EL (cell line): ENCODE measurements around the gene OSGEPL1.
"Not testable (repeated sequence)": the region's sequence is repeated elsewhere in the genome, so short reads cannot be mapped to it uniquely, and the experiment has no call there.

Experiments used
- DNase-seq: peaks from one replicate; pipeline ENCODE4 v3.0.0-alpha.2; 2016

Gene OSGEPL1

DNA sequence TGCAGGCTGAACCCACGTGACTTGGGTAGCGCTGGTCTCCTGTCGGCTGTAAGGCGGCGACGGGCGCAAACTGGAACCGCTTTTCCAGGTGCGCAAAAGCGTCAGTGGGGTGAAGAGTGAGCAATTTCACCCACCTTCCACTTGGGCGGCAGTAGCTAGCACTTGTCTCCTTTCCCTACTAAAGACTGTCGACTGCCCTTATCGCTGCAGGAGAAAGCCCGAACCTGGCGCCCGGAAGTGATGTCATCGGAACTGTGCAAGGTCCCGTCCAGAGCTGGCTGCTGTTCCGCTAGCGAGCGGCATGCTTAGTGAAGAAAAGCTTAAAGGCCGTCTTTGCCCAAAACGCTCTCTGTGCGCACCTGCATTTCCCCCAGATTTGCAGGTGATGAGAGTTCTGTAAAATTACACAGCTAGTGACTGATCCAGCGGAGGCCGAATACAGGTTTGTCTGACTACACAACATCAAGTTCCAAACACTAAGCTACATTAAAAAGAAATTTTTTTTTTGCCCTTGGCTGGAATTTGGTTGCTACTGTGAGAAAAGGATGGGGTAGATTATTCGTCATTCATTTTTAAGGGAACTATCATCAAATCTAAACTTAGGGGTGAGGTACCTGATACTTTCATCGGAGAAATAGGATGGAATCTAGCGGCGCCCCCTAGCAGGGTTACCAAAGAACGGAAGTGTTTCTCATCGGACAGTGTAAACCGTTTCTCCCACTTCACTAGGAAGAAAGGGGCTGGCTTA is at the start of gene OSGEPL1:
OSGEPL1 (minus strand) TSS at position 242 of the 748 bp plus-strand sequence. CDS start 1,152 bp downstream, outside the sequence.
- DNase-seq = peak; percentile 91

DNA sequence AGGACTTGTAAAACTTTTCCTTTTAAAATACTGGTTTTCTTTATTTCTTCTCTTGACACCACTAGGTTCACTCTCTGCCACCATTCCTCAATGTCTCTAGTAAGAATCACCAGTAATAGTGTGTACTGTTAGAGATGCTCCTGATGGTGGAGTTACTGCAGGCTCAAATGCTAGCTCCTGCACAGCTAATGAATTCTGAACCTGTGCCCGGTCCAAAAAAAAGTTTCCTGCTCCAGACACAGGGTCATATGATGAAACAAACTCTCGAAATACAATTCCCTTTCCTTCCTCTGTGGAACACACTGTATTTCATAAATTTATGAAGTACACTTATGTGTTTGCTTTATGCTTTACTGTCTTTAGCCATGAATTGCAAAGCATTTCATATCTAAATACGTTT is 40.8 kb upstream of the OSGEPL1 start:
- no peak for DNase-seq

DNA sequence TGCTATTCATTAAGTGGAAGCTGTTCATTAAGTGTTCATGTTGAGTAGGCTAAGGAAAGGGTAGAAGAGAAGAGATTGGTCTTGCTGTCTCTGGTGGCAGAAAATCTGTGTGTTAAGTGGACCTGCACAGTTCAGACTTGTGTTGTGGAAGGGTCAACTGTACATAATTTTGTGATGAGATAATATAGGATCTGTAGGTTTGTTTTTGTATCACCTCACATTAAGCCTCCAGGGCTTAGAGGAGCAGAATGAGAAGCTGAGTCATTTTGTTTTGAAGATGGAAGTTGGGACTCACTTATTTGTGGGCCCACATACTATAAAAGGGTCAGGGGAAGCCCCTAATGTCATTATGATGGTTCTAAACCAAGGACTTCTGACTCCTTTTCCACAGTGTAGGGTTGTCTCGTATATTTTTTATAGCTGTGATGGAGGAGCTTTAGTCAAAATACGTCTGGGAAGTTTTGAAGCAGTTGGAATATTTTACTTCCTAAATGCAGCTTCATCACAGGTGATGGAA is 39.9 kb upstream of the OSGEPL1 start:
- peak; percentile 67 for DNase-seq

GRCh38 chr2:189799531-189799930 is 36.9 kb upstream of the OSGEPL1 start:
- peak; percentile 83 for DNase-seq

DNA sequence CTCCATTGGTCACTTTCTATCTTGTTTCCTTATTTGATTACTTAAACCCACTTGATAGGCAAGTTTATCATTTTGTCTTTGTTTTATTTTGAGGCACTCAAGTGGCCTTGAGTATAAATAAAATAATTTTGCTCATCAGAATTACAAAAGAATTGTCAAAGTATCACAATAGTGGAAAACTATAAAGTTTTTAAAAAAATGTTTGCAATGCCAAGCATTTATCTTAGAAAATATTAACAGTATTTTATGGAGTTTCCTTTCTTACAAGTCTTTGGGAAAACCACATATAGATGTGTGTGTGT is 36.4 kb upstream of the OSGEPL1 start:
- no peak for DNase-seq

GRCh38 chr2:189798312-189799029 is 35.9 kb upstream of the OSGEPL1 start:
- peak; percentile 63 for DNase-seq

DNA sequence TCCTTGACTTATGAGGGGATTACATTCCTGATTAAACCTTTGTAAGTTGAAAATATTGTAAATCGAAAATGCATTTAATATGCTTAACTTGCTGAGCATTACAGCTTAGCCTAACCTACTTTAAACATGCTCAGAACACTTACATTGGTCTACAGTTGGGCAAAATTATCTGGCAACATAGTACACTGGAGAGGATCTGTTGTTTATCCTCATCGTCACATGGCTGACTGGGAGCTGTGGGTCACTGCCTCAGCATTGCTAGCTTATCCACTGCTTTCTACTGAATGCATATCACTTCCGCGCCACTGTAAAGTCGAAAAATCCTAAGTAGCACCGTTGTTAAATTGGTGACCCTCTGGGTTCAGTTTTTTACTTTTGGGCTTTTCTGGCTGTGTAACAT is 35.3 kb upstream of the OSGEPL1 start:
- DNase-seq = no peak

DNA sequence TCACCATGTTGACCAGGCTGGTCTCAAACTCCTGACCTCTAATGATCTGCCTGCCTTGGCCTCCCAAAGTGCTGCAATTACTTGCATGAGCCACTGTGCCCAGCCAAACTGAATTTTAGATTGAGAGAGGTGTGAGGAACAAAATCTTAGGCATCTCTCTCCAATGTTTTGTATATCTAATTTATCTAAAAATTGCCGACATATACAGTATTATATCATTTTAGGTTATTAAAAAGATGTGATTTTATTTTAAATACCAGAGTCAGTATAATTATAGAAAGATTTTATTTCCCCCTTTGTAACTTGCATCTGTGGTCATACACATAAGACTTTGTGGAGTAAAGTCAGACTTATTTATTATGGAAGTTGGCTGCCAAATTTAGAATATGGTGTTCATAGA is 31.7 kb upstream of the OSGEPL1 start:
- DNase-seq = no peak

DNA sequence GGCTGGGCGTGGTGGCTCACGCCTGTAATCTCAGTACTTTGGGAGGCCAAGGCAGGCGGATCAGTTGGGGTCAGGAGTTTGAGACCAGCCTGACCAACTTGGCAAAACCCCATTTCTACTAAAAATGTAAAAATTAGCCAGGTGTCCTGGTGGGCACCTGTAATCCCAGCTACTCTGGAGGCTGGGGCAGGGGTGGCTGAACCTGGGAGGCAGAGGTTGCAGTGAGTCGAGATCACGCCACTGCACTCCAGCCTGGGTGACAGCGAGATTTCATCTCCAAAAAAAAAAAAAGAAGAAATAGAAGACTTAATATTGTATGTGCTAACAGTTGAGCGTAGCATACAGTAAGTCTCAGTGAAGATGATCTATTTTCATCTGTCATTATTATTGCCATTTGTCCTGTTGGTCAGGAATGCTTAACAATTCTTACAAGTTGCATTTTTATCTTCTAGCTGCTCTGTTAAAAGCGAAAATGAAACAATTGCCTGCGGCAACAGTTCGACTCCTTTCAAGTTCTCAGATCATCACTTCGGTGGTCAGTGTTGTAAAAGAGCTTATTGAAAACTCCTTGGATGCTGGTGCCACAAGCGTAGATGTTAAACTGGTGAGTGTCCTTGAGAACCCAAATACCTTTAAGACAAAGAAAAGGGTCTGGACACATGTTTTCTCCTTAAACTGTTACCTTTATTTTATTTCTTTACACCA is 28.9 kb upstream of the OSGEPL1 start:
- DNase-seq = no peak

- DNase-seq = peak; percentile 95
Measured at GRCh38 chr2:189783927-189784867, 21.6 kb upstream of the OSGEPL1 start, which contains the start of the genes ORMDL1 and PMS1. TSS of gene ORMDL1 (minus strand) at chr2:189784339. CDS start at chr2:189782595, 1,744 bp downstream. TSS of gene PMS1 (plus strand) at chr2:189784450. CDS start at chr2:189791810, 7,360 bp downstream.

DNA sequence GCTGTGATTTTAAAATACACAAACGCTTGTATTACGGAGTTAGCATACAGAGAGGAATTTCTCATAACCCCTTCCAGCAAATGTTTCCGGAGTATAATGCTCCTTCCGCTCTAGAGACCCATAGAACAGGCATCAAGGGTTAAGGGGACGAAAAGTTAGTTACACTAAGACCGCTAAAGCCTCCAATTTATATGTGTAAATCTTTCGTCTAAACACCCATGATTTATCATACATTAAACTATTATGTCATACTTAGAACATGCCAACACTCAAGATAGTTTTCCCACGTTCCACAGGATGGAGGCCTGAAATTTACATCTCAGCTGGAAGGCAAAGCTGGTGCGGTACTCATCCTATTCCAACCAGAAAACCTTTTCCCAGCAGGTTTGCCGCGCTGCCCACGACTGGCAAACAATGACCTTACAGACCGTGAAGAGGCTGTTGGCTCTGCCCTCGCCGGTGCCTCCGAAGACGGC is 20.9 kb upstream of the OSGEPL1 start:
- DNase-seq = peak; percentile 46

DNA sequence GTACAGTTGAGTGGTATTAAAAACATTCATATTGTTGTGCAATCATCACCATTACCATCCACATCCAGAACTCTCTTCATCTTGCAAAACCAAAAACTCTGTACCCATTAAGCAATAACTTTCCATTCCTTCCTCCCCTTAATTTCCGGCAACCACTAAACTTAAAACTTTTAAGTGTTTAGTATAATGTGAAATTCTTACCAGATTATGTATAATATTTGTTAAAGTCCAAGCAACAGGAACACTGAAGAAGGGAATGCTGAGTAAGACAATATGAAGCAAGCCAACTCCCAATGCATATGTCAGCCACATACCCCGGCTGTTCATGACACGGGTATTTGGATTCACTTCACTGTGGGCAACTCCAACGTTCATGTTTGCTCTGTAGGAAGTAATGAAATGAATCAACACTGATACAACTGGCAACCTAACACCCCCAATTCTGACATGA is 19.7 kb upstream of the OSGEPL1 start:
- DNase-seq = peak; percentile 38

DNA sequence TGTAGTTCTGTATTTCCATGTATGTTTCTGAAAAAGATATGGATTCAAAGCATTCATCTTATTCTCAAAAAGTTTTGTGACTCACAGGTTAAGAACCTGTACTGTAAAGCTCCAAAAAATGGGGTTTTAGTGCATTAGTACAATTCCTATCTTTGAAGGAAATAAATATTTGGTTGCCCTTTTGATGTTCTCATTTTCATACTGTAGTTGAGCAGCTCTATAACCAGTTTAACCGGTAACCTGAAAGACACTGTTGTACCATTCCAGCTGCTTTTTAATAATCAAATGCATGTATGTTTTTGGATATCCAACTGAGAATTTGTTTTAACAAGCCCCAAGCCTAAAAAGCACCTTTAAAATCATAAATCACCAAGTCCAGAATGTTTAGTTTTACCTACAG is 9.6 kb upstream of the OSGEPL1 start:
- no peak for DNase-seq

DNA sequence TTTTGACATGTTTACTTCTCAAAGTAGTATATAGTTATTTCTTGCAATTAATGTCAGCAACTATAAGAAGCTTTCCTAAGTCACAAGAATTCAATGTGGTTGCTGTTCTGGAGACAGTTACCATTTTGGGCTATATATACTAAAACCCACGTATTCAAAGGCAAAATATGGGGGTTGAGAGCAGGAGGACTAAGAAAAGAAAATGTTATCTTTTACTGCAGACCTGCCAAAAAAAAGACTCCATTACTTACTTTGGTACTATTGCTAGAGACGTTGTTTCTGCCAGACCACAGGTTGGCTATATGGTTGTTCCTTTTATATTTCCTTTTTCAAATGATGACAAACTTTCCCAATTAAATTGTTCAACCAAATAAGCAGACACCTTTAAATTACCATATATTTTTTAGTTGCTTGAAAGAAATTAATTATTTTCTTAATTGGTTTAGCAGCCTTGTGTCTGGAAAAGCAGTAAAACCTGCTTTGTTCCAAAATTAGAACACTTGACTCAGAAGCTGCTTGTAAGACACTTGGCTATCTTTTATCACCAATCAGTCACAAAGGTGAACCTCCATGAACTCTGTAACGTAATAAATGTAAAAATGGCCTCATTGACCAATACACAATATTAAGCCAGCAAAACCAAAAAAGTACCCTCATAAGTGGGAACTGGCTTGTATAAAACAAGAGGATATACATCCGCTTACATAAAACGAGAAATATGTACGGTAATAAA is 8.2 kb upstream of the OSGEPL1 start:
- no peak for DNase-seq

GRCh38 chr2:189763908-189764661 is 1.5 kb upstream of the OSGEPL1 start:
- peak; percentile 22 for DNase-seq

GRCh38 chr2:189762229-189762550 is 402 bp downstream of the OSGEPL1 start:
- no peak for DNase-seq

- DNase-seq = not testable (repeated sequence)
Measured at GRCh38 chr2:189760154-189760553, 2.4 kb downstream of the OSGEPL1 start.

DNA sequence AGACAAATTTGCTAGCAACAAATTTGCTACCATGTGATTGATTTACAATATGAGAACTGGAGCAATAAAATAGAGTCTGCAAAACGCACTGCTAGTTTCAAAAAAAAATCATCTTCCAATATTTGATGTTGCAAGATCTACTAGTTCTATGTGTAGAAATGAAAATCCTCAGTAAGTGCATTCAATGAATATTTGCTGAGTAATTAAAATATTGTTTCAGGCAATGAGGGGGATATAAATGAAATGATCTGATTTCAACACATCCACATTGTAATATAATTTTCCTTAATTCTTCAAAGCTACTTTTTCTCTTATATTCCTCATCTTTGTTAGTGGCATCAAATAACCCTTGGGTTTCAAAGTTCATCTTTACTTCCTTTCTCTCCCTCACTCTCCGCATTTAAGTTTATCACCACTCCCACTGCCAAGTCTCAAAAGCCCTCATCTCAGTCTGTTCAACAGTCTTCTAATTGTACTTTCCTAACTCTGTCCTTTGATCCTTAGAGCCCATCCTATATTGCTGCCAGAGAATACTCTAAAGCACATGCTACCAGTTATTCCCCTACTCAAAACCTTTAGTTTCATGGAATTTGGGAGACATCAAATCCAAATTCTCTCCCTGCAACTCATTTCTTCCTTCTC is 6.2 kb downstream of the OSGEPL1 start:
- DNase-seq = no peak

- peak; percentile 48 for DNase-seq
Measured at GRCh38 chr2:189751080-189751658, 11.4 kb downstream of the OSGEPL1 start.

- DNase-seq = no peak
Measured at GRCh38 chr2:189729430-189729829, 33.2 kb downstream of the OSGEPL1 start.
